Measurements from ENCODE around the gene CSNK1D.
A peak's percentile ranks its signal among the peaks of the same experiment; 100 is the strongest.

The CSNK1D gene

GRCh38 chr17:82273327-82274133 lies at the start of gene CSNK1D:
Gene CSNK1D (minus strand): TSS chr17:82273700. CDS start chr17:82273381, 319 bp downstream.
- peak; percentile 95 for DNase-seq (ENCODE audit: low spot score)

- no peak for DNase-seq (ENCODE audit: low spot score)
These were observed 49.3 kb upstream of the CSNK1D start for GRCh38 chr17:82322526-82323453.

- DNase-seq (ENCODE audit: low spot score): no peak
These were observed 48.5 kb upstream of the CSNK1D start for GRCh38 chr17:82321947-82322466.

- DNase-seq (ENCODE audit: low spot score): peak; percentile 69
These were observed 47.7 kb upstream of the CSNK1D start for GRCh38 chr17:82320956-82321927.

- DNase-seq (ENCODE audit: low spot score): no peak
These were observed 46.8 kb upstream of the CSNK1D start for GRCh38 chr17:82320140-82320840.

GRCh38 chr17:82319619-82320062 lies 46.1 kb upstream of the CSNK1D start:
- no peak for DNase-seq (ENCODE audit: low spot score)

GRCh38 chr17:82318772-82319606 lies 45.5 kb upstream of the CSNK1D start:
- no peak for DNase-seq (ENCODE audit: low spot score)

GRCh38 chr17:82318169-82318498 lies 44.6 kb upstream of the CSNK1D start:
- no peak for DNase-seq (ENCODE audit: low spot score)

GRCh38 chr17:82317394-82318168 lies 44.1 kb upstream of the CSNK1D start, which contains the start of gene CD7:
Gene CD7 (minus strand): TSS chr17:82317608. CDS start chr17:82317495, 113 bp downstream.
- no peak for DNase-seq (ENCODE audit: low spot score)

- DNase-seq (ENCODE audit: low spot score): no peak
These were observed 43.3 kb upstream of the CSNK1D start for GRCh38 chr17:82316651-82317393.

- no peak for DNase-seq (ENCODE audit: low spot score)
These were observed 42.3 kb upstream of the CSNK1D start for GRCh38 chr17:82315703-82316358.

- DNase-seq (ENCODE audit: low spot score): no peak
These were observed 41.5 kb upstream of the CSNK1D start for GRCh38 chr17:82314727-82315605.

- no peak for DNase-seq (ENCODE audit: low spot score)
These were observed 40.7 kb upstream of the CSNK1D start for GRCh38 chr17:82314012-82314726.

GRCh38 chr17:82313195-82314011 lies 39.9 kb upstream of the CSNK1D start:
- no peak for DNase-seq (ENCODE audit: low spot score)

- DNase-seq (ENCODE audit: low spot score): no peak
These were observed 38.5 kb upstream of the CSNK1D start for GRCh38 chr17:82311971-82312370.
